ENCODE data around the gene GTSE1. TPM values are rescaled to one million over a fixed set of nuclear protein-coding genes. Genes with fewer than 3 reads are reported as not detected.
A peak's percentile ranks its signal among the peaks of the same experiment; 100 is the strongest.

The GTSE1 gene
- total and polyA plus RNA-seq, 10 donors: 1.3 to 5.2 (median 3.0) TPM

DNA sequence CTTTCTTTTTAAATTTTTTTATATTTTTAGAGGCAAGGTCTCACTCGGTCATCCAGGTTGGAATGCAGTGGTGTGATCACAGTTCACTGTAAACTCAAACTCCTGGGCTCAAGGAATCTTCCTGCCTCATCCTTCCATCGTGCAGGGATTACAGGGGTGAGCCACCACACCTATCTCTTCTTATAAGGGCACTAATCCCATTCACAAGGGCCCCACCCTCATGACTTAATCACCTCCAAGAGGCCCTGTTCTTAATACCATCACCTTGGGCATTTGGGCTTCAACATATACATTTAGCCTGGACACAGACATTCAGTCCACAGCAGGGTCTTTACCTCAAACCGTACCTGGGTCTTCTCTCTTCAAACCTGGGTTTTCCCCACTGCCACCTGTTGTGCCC, 4.5 kb upstream of the GTSE1 start:
- H3K4me3 ChIP-seq: no peak overlapping the region
- no peak for TF ChIP-seq POLR2A (IDR thresholded peaks at IDR 0.05)
- TF ChIP-seq CTCF (IDR thresholded peaks at IDR 0.05 in 8 of 11, conservative IDR thresholded peaks at IDR 0.05 in 3 of 11): no peak
- no peak for TF ChIP-seq POLR2AphosphoS5 (IDR thresholded peaks at IDR 0.05)
- DNase-seq: no peak
- peak overlapping the region in 5 of 8 donors; percentile 3 to 78 (median 67) for H3K27ac ChIP-seq
- peaks cover 0 to 15% (median 9%) of the 10 kb centered on the region in 8 donors for H3K9me3 ChIP-seq
- H3K4me1 ChIP-seq: peaks cover 29 to 78% (median 62%) of the 10 kb centered on the region in 6 donors
- 90 to 96% (median 94%) methylated on average over 3 of the region's 3 CpGs for WGBS, 5 donors
- intact Hi-C loops (cut with DNase I; ENCODE audit: low total_unique reads): no loop called here
- H3K27me3 ChIP-seq (replicated peaks in 1 of 7): peaks cover 0 to 4% (median 0%) of the 10 kb centered on the region in 7 donors
- H3K36me3 ChIP-seq: peaks cover 0 to 61% (median 20%) of the 10 kb centered on the region in 6 donors

GRCh38 chr22:46292732-46293131, 3.9 kb upstream of the GTSE1 start:
- H3K36me3 ChIP-seq: peaks cover 0 to 57% (median 20%) of the 10 kb centered on the region in 6 donors
- H3K9me3 ChIP-seq: peaks cover 0 to 15% (median 9%) of the 10 kb centered on the region in 8 donors
- 44 to 90% (median 85%) methylated on average over 3 to 14 of the region's 14 CpGs for WGBS, 5 donors
- intact Hi-C loops (cut with DNase I; ENCODE audit: low total_unique reads): no loop called here
- no peak for TF ChIP-seq CTCF (IDR thresholded peaks at IDR 0.05 in 8 of 11, conservative IDR thresholded peaks at IDR 0.05 in 3 of 11)
- peak; percentile 5 to 72 (median 58) for TF ChIP-seq POLR2AphosphoS5 (IDR thresholded peaks at IDR 0.05)
- DNase-seq: peak; percentile 85
- H3K4me1 ChIP-seq: peaks cover 28 to 78% (median 61%) of the 10 kb centered on the region in 6 donors
- H3K27me3 ChIP-seq (replicated peaks in 1 of 7): peaks cover 0 to 5% (median 0%) of the 10 kb centered on the region in 7 donors
- peak overlapping the region in 6 of 8 donors; percentile 39 to 78 (median 66) for H3K27ac ChIP-seq
- no peak overlapping the region for H3K4me3 ChIP-seq

DNA sequence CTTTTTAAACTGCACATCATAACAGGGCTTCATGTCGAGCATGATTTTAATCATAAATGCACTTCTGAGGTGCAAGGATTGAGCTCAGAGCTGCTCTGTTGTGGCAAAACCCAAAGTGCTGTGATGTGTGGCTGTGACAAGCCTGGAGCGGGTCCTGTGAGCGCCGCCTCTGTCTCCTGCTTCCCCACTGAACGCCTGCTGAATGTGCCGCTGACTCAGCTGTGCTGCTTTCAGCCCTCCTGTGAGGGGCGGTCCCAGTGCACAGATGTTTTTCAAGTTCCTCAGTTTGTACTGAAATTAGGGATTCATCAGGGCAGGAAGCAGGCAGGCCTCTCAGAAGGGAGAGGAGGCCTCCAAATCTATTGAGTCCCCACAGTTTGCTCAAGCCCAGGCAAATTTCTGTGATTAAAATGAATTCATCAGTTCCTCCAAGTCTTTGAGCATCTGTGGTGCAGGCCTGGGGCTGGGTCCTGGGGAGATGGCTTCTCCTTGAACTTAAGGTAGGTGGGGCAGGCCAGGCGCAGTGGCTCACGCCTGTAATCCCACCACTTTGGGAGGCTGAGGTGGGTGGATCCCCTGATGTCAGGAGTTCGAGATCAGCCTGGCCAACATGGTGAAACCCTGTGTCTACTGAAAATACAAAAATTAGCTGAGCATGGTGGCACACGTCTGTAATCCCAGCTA, 3.0 kb upstream of the GTSE1 start:
- peak; percentile 84 for DNase-seq
- H3K4me3 ChIP-seq: no peak overlapping the region
- peaks cover 0 to 5% (median 0%) of the 10 kb centered on the region in 7 donors for H3K27me3 ChIP-seq (replicated peaks in 1 of 7)
- intact Hi-C loops (cut with DNase I; ENCODE audit: low total_unique reads): no loop called here
- 57 to 82% (median 58%) methylated on average over 11 of the region's 11 CpGs for WGBS, 5 donors
- peaks cover 19 to 75% (median 53%) of the 10 kb centered on the region in 6 donors for H3K4me1 ChIP-seq
- peaks cover 0 to 15% (median 9%) of the 10 kb centered on the region in 8 donors for H3K9me3 ChIP-seq
- H3K36me3 ChIP-seq: peaks cover 0 to 55% (median 20%) of the 10 kb centered on the region in 6 donors
- peak overlapping the region in 7 of 8 donors; percentile 39 to 78 (median 65) for H3K27ac ChIP-seq
- TF ChIP-seq POLR2A (IDR thresholded peaks at IDR 0.05): no peak
- TF ChIP-seq POLR2AphosphoS5 (IDR thresholded peaks at IDR 0.05): peak; percentile 55 to 76 (median 70)
- TF ChIP-seq CTCF (IDR thresholded peaks at IDR 0.05 in 8 of 11, conservative IDR thresholded peaks at IDR 0.05 in 3 of 11): no peak

DNA sequence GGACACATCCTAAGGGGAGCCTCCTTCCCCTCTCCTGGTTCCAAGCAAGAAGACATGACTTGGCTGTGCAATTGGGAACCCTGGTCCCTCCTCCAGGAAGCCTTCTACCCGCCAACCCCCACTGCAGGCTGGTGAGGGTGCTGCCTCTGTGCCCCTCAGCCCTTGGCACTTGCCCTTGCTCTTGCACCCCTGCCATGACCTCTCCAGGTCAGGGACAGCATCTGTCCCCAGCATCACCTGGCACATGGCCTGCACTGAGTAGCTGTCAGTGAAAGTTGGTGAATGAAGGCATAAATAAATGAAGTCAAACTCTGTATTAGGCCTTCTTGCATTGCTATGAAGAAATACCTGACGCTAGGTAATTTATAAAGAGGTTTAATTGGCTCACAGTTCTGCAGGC, 1.9 kb upstream of the GTSE1 start:
- peak overlapping the region in 4 of 8 donors; percentile 1 to 98 (median 92) for H3K27ac ChIP-seq
- H3K4me1 ChIP-seq: peaks cover 18 to 65% (median 45%) of the 10 kb centered on the region in 6 donors
- H3K4me3 ChIP-seq: no peak overlapping the region
- intact Hi-C loops (cut with DNase I; ENCODE audit: low total_unique reads): no loop called here
- 73 to 93% (median 81%) methylated on average over 2 of the region's 2 CpGs for WGBS, 5 donors
- H3K27me3 ChIP-seq (replicated peaks in 1 of 7): peaks cover 0 to 5% (median 0%) of the 10 kb centered on the region in 7 donors
- peaks cover 0 to 15% (median 9%) of the 10 kb centered on the region in 8 donors for H3K9me3 ChIP-seq
- H3K36me3 ChIP-seq: peaks cover 0 to 55% (median 20%) of the 10 kb centered on the region in 6 donors
- TF ChIP-seq CTCF (IDR thresholded peaks at IDR 0.05 in 8 of 11, conservative IDR thresholded peaks at IDR 0.05 in 3 of 11) (no peak), POLR2AphosphoS5 (IDR thresholded peaks at IDR 0.05) (peak; percentile 18 to 39 (median 27))
- peak; percentile 75 for DNase-seq
